SKM-1 (cell line): ENCODE results near the gene MIEN1.
"Not testable (repeated sequence)": the region's sequence is repeated elsewhere in the genome, so short reads cannot be mapped to it uniquely, and the experiment has no call there.

ENCODE experiments used
- DNase-seq: peaks from one replicate; lab custom pipeline; 2025; ENCODE audit not compliant: unreplicated experiment; lab: John Stamatoyannopoulos, UW

The MIEN1 gene, protein sequence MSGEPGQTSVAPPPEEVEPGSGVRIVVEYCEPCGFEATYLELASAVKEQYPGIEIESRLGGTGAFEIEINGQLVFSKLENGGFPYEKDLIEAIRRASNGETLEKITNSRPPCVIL

DNA sequence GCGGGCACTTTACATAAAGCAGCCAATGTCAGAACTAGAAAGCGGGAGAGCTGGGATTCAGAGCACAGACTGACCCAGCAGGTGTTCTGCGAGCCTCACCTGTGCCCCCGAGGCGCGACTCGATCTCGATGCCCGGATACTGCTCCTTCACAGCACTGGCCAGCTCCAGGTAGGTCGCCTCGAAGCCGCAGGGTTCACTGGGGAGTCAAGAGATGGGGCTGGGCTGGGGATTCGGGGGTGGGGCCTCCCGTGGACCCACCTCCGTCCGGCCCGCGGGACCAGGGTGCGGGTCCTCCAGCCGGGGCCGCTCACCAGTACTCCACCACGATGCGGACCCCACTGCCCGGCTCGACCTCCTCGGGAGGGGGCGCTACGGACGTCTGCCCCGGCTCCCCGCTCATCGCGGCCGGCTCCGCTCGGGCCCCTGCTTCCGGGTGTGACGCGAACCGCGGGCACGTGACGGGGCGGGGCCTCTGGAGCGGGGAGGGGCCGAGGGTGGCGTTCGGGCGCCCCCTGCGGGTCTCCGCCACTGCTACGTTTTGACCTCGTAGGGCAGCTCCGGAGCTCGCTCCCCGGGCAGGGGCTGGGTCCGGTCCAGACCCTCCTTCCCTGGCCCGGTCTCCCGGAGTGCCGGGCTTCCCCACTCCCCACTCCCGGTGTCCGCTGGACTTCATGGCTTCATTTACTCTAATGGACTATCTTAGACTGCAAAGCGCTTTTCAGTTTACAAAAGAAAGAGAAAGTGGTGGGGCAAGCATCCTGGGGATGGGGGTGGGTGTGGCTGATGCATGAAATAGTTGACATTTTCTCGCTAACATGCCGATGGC is at the start of gene MIEN1:
Gene MIEN1, minus strand, starts transcription at position 438 of the 827 bp plus-strand sequence. Its CDS starts 37 bp downstream, at position 401.
- DNase-seq: peak; percentile 52

DNA sequence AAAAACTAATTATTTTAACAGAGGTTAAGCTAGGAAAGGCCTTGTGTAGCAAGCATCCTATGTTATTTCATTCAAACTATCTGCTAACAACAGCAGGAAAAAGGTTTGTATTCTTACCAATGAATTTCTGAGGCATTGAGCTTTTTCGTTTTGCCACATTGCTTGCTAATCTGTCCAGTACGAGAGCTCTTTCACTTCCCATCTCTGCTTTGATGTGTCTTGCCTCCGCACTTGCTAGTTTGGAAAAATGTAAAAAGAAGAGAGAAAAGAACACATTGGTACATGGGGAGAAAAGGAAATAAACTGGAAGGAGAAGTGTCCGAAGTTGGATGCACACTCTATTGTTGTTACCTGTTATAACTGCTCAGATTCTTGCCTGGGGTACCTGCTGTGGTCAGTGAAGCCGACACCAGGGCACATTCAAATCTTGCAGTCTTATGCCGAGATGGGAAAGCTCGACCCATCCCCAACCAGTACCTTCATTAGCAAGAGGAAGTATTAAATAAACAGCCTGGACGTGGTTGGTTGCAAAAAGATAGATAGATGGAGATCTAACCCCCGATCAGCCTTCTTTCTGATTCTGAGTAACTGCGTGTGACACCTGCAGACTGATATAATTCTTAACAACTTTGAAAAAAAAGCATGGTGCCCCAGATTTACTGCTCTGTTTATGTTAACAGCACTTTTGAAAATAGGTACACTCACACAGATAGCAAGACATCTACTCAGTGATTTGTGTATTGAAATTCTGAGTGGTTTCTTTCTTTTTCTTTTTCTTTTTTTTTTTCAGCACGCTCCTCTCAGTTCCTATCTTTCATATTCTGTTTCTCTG is 47.4 kb upstream of the MIEN1 start:
- no peak for DNase-seq

DNA sequence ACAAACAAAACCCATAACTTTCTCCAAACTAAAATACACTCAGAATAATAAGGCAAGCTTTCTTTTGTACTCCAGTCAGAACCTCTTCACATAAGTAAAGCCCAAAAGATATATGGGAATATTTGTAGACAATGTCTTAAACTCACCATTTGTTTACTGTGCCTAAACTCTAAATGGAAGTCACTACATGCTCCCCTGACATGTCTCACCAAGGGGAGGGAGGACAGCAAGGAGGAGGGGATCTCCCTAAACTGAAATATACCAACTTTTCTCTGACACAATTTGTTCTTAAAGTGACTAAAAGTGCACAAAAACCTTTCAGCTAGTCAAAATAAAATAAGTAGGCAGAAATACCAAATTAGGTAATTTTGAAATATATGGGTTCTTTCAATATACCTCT is 45.9 kb upstream of the MIEN1 start:
- DNase-seq: no peak

DNA sequence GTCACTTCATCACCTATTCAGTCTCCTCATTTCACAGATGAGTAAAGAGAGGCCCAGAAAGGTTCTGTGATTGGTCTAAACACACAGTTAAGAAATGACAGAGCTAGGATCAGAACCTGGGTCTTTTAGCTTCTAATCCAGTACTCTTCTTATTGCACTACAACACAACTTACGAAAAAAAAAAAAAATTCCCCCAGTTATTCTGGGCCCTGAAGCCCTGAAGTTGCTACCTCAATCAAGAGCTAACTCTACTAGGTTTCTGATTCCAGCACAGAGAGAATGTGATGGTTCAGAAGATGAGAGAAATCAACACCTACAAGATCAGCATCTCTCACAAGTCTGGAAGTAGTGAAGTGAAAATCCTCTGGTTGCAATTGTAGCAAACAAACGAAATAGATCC is 44.7 kb upstream of the MIEN1 start:
- no peak for DNase-seq

DNA sequence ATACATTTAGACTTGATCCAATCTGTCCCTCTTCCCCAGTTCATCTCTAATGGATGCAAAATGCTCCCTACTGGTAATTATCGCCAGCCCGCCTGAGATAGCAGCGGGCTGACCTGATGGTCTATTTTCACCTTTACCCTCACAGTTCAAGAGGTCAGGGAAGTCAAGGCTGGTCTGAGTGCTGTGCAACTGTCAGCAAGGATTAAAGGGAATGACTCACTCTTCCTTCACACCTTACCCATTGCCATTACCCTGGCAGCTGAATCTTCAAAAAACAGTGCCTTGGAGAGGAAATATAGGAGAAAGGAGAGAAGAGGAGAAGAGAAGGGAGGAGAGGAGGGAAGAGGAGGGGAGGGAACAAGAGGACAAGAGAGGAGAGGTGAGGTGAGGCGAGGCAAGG is 43.7 kb upstream of the MIEN1 start:
- DNase-seq: no peak

DNA sequence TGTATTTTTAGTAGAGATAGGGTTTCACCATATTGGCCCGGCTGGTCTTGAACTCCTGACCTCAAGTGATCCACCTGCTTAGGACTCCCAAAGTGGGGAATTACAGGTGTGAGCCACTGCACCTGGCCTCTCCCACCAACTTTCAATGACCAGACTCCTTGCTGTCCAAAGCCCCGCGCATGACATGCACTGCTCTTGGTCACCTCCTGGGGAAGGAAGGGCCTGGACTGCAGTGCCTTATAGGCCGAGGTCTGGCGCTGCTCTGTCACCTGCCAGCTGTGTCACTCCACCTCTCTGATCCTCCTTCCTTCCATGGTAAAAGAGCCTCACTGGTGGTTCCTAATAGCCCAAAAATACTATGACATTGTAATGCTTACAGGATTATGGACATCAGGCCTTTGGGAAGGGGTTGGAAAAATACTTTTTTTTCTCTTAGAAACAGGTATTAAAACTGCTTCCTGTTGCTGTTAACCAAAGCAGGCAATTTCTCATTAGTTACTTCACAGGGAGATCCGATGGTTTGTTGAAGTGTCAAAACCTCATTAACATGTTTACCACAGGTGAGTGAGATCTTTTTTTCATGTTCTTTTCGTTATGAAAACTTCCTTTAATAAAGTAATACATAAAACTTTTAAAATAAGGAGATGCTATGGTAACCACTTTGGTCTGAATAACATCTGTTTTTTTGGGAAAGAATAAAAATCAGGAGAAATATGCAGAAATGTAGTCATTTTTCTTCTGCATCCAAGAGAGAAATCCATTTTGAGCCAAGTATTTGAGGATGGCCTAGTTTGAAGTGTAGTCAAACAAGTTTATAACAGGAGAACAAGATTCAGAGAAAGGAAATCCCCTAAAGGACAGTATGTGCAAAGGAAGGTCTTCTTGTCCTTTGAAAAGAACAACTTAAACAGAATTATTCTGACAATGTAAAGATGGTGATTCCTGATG is 42.9 kb upstream of the MIEN1 start:
- no peak for DNase-seq

DNA sequence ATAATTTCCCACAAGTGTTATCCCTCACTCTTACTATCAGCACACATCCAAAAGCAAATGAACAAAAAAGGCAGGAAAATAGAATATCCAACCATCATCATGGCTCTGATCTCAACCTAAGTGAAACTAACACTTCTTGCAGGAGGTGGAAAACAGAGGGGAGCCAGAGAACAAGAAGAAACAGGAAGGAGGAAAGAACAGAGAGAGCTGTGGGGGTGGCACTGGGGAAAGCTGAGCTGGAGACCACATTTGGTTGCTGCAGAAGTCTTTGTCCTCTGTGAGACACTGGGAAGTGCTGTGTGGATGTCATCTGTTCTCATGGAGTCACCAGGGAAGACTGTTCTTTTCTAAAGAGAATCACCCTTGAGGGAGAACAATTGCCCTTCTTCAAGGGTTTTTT is 42.1 kb upstream of the MIEN1 start:
- DNase-seq: no peak

DNA sequence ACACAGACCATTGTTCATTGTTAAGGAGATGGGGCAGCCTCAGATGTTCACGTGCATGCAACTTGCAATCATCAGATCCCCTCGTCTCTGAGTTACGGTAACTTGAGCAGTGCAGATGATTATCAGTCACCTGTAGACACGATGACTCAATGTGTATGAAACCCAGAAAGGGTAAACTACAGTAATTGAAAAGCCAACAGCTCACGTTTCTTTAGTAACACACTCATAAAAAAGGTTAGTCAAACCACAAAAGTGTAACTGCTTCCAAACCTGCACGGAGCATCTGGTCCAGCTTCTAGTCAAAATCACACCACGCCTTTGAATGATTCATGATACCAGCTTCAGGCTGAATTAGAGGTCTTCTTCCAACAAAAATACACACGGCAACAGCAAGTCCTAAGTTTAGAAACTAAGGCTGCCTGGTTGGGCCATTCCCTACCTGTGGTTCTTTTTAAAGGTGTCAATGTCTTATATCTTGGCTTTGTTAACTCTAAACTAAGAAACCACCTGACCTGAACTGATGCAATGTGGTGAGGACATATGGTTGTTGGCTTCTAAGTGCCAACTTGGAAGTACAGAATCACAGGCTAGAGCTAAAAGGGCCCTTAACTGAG is 39.7 kb upstream of the MIEN1 start:
- DNase-seq: no peak

DNA sequence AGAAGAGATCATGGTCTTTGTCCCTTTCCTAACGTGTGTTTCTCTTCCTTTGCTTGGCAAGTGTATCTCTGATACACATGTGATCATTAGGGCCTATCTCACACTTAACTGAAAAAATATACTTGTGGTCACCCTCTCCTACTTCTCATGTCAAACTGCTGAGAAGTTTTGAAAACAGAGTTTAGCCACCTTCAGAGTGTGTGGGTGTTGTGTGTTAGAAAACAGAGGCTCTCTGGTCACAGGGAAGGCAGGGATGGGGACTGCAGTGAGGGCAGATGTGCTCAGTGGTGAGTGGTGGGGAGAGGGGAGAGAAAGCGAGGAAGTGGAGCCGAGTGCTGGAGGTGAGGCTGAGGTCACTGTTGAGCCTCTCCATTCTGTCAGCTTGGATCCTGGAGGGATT is 36.8 kb upstream of the MIEN1 start:
- DNase-seq: no peak

DNA sequence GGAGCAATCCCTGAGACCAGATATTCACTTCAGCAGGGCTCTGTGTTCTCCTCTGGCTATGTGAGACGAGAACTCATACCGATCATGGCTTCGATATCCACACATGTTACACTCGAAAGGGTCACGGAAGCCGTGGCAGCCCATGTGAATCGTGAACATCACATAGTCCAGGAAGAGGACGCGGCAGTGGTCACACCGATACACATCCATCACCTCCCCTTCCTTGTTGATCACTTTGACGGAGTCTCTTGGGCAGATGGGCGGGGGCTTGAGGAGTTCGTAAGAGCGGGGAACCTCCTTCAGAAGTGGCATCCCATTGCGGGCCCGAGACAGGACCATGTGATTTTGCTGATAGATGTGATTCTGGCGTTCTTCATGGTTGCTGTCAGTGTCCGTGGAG is 35.4 kb upstream of the MIEN1 start:
- no peak for DNase-seq

DNA sequence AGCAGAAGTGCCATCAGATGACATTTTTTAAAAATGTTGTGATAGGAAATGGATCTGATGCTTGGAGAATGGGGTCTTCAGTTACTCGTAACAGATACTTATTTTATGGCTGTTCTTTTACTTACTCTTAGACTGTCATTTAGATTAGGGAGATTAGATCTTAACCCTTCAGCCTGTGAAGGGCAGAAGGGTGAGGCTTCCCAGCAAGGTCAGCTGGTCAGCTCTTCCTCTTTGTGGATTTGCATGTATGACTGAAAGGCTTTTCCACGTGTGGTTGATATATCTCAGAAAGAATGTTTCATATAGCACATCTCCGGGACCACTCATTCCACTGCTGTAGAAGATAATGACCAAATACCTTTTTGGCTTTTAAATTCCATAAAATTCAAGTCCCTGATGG is 34.8 kb upstream of the MIEN1 start:
- no peak for DNase-seq

DNA sequence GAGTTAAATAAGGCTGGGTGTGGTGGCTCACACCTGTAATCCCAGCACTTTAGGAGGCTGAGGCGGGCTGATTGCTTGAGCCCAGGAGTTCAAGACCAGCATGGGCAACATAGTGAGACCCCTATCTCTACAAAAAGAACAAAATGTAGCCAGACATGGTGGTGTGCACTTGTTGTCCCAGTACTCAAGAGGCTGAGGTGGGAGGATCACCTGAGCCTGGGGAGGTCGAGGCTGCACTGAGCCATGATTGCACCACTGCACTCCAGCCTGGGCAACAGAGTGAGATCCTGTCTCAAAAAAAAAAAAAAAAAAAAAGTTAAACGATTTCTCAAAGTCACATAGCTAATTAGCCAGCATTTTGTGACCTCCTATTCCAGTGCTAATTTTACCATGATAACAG is 33.8 kb upstream of the MIEN1 start:
- not testable (repeated sequence) for DNase-seq

DNA sequence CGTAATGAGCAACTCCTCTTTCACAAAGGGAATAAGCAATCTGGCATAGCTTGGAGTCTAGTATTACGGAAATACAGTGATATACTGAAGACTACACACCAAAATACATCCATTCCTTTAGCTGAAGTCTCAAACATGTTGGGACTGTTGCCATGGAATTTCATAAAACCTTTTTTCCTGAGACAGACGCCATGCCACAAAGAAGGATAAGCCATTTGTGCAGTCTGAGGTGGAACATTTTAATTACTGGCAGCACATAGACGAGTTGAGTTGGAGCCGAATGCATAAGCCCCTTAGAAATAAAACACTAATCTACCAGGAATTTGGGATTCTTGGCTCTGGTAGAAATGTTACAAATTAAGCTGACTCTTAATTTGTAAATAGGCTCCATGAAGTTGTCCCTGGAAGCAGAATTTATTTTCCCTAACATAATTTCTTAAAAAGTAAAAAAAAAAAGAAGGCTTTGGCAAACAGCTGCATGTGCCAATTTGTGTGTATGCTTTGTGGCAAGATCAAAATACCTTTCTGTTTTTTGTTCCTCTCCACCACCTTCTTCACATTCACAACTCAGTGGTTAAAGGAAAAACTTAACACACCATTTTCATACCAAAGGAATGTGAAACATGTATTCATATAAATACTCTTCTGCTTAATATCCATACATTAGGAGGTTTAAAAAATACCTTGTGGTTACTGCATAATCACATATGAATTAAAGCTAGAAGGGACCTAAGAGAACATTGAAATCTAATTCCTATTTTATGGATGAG is 32.9 kb upstream of the MIEN1 start:
- DNase-seq: no peak

DNA sequence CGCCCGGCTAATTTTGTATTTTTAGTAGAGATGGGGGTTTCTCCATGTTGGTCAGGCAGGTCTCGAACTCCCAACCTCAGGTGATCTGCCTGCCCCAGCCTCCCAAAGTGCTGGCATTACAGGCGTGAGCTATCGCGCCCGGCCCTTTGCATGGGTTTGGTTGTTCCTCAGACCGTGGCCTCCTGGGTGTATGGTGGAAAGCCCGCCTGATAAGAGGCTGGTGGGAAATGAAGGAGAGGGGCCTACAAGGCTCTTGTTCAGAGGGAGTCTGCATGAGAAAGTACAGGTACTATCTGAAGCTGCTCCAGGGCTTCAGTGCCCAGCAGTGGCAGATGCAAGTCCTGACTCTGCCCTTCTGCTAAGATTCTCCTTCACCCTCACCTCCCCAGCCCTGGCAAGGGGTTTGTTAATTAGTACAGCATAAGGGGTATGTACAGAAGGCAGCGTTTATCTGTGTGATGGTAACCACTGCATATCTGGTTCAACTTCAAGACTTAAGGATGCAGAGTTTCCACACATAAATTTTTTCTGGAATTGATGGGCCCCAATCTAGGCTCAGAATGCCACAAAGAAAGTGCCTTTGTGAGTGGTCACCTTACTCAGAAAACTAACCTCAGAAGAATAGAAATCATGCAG is 31.6 kb upstream of the MIEN1 start:
- no peak for DNase-seq

DNA sequence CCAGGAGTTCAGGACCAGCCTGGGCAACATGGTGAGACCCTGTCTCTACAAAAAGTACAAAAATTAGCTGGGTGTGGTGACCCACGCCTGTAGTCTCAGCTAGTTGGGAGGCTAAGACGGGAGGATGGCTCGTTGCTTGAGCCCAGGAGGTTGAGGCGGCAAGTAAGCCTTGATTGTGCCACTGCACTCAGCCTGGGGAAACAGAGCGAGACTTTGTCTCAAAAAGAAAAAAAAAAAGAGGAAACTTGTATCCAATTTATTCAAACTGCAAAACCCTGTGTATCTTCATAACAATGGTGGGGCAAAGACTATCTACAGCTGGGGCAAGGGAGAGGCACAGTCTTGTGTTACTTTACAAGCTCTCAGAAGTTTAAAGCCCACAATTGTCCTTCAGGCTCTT is 28.9 kb upstream of the MIEN1 start:
- DNase-seq: no peak

DNA sequence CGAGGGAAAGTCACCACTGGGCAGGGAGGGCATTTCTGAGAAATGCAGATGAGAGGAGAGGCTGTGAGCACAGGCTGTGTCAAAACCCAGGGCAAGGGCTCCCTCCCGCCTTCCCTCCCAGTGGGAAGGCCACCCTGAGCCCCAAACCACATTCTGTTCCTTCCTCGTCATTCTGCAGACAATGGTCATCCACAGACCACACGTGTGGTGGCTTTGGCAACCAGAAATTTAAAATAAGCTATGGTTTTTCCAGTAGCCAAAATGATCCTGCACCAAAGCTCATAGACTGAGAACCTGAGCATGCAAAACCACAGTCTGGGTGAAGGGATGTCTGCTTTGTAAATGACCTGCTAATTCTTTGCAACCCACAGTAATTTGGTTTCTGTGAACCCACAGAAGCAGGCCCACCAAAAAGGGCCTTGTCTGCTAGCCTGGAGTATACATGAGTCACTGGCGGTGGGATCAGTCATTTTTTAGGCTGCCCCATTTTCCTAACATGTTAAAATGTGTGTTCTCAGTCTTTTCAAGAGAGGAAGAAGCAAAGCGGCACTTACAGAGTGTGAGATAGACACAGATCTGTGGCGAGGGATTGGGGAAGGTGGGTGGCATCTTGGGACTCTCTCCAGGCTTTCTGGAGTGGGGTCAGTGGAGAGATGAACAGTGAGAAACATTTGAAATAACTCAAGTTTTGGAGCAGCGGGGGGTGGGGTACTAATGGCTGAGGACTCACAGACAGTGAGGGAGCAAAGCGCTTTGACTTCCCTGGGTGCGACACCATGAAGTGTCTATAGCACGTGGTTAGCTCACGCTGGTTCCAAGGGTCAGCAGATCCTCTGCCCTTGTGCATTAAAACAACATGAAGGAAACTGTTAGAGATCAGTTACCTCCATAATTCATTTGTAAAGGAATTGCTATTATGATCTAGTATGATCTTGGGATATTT is 27.9 kb upstream of the MIEN1 start:
- DNase-seq: no peak

DNA sequence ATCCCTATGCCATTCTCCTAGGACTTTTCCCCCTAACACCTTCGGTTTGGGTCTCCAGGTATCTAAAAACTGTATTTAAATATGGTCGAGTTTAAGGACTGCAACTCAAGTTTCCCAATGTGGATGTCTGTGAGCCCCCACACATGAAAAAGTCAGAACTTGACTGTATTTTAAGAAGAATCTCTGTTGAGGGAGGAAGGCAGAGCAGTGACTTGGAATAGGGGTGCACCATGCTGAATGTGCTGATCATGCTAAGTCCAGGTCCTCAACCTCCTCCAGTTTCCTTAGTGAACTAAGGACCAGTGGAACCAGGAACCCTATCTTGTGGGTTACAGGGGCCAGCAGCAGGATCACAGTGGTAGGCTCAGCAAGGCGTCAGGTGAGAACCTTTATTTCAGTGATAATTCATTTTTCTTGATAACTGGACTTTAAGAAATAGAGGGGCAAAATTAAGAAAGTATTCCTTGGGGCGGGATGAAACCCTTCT is 26.9 kb upstream of the MIEN1 start:
- no peak for DNase-seq
